ENCODE measurements around the gene PANK4. TPM values are rescaled to one million over a fixed set of nuclear protein-coding genes. Genes with fewer than 3 reads are reported as not detected.

PANK4 gene
- total and polyA plus RNA-seq, 9 of the 15 experiments (the other 6 are each of a cell fraction or from before 2014, with no cell fraction given) = 0.93 to 55.6 (median 31.5) TPM

DNA sequence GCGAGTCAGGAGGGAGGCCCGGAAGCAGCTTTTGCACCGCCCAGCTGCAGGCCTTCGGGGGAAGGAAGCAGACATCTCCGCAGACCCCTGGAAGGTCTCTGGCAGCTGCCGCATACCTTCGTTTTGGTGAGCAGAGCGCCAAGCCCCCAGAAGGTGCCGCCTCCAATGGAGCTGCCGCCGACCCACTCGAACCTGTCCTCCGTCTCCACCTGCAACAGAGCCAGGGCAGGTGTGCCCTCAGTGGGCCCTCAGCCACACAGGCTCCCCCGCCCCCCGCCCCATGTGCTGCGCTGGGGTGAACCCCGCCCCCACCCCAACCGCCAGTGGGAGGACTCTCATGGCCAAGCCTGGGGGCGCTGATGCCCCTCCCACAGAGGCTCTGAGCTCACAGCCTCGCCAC lies 6.2 kb downstream of the PANK4 start:
- peaks cover 32% of the 10 kb centered on the region for H4K20me1 ChIP-seq (replicated peaks; ENCODE audit: control insufficient read depth, insufficient read depth, low read length)
- 95% methylated on average over 12 of the region's 20 CpGs for WGBS (ENCODE audit: insufficient coverage, low coverage, missing lambda C conversion rate)
- H2AFZ ChIP-seq (ENCODE audit: low read depth, low read length) = no peak overlapping the region
- intact Hi-C loops (cut with micrococcal nuclease) = no loop called here
- no peak overlapping the region for H3K27ac ChIP-seq (ENCODE audit: extremely low read depth, low read depth, low read length)
- DNase-seq (ENCODE audit: extremely low read depth in 1 of 4, low spot score in 3 of 4) (peak in 1 of 4 experiments; percentile 49), ATAC-seq (no peak), FAIRE-seq (no peak)
- BruUV-seq (replicated peaks) = no TSS peak
- H3K4me3 ChIP-seq = no peak overlapping the region
- H3K9ac ChIP-seq (ENCODE audit: insufficient read depth in 1 of 2, low read depth in 2 of 2, low read length in 2 of 2) = peak overlapping the region in 1 of 2 experiments; percentile 10; a peak in 1 of 4 replicates
- TF ChIP-seq SMARCA4 (IDR thresholded peaks at IDR 0.05) (no peak), NFYB (IDR thresholded peaks at IDR 0.05; ENCODE audit: extremely low read depth, insufficient read length) (no peak), RBFOX2 (IDR thresholded peaks at IDR 0.05; ENCODE audit: low read depth, low read length) (peak; percentile 14; the same call in 1 of the 2 replicates)
- H3K79me2 ChIP-seq (ENCODE audit: control insufficient read depth, insufficient read depth, low read length) = peaks cover 38% of the 10 kb centered on the region
- H3K27me3 ChIP-seq (ENCODE audit: control insufficient read depth in 2 of 2, insufficient read depth in 2 of 2, low read length in 2 of 2) = no peaks in the 10 kb centered on the region
- H3K36me3 ChIP-seq (ENCODE audit: control insufficient read depth, insufficient read depth, low read length) = peaks cover 98% of the 10 kb centered on the region
- peaks cover 17 to 44% of the 10 kb centered on the region in 2 experiments; a peak in 4 of 5 replicates for H3K4me1 ChIP-seq (replicated peaks in 1 of 2; ENCODE audit: control insufficient read depth in 2 of 2, insufficient read depth in 2 of 2, low read length in 2 of 2)
- ChIA-PET POLR2A (interaction anchor here (0.6 to 1.3 kb wide), 2 partner anchors 10 to 513 kb away, joined by 3 to 5 read pairs; no protein-coding TSS in a partner anchor), CTCF (ENCODE audit: low intra/inter-chr PET ratio) (no interaction called here)
- no peak overlapping the region for H3K4me2 ChIP-seq (ENCODE audit: insufficient read depth, low read length)
- in situ Hi-C loops (cut with MboI) = no loop called here
- H3K9me3 ChIP-seq (replicated peaks; ENCODE audit: control insufficient read depth, insufficient read depth, low read depth, low read length) = no peaks in the 10 kb centered on the region
- peaks cover 21% of the 10 kb centered on the region for H3K9me1 ChIP-seq (ENCODE audit: control insufficient read depth, insufficient read depth, low read length)

DNA sequence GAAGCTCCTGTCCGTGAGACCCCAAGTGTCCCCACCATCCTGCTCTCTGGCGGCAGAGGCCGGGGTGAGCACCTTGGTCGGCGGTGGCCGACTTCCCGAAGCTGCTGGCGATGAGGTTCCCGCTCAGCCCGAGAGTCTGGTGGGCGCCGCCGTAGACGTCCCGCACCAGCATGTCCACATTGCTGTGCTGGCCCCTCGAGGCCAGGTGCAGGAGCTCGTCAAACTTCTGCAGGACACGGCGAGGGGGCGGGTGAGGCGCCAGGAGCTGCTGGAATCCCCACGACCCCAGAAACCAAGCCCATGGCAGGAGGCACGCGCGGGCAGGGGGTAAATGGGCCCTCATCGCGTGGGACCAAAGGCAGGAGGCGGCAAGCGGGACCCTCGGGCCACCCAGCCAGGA lies 6.7 kb downstream of the PANK4 start:
- no peak overlapping the region for H3K27ac ChIP-seq (ENCODE audit: extremely low read depth, low read depth, low read length)
- H3K9ac ChIP-seq (ENCODE audit: insufficient read depth in 1 of 2, low read depth in 2 of 2, low read length in 2 of 2) = no peak overlapping the region
- no TSS peak for BruUV-seq (replicated peaks)
- in situ Hi-C loops (cut with MboI) (no loop called here), intact Hi-C loops (cut with micrococcal nuclease) (no loop called here)
- H3K36me3 ChIP-seq (ENCODE audit: control insufficient read depth, insufficient read depth, low read length) = peaks cover 99% of the 10 kb centered on the region
- ChIA-PET CTCF (ENCODE audit: low intra/inter-chr PET ratio) (no interaction called here), POLR2A (interaction anchor here (0.6 to 1.3 kb wide), 2 partner anchors 10 to 513 kb away, joined by 3 to 5 read pairs; no protein-coding TSS in a partner anchor)
- peaks cover 12 to 40% of the 10 kb centered on the region in 2 experiments; a peak in 4 of 5 replicates for H3K4me1 ChIP-seq (replicated peaks in 1 of 2; ENCODE audit: control insufficient read depth in 2 of 2, insufficient read depth in 2 of 2, low read length in 2 of 2)
- peaks cover 33% of the 10 kb centered on the region for H3K79me2 ChIP-seq (ENCODE audit: control insufficient read depth, insufficient read depth, low read length)
- H2AFZ ChIP-seq (ENCODE audit: low read depth, low read length) = no peak overlapping the region
- H4K20me1 ChIP-seq (replicated peaks; ENCODE audit: control insufficient read depth, insufficient read depth, low read length) = peaks cover 27% of the 10 kb centered on the region
- no peak overlapping the region for H3K4me3 ChIP-seq
- FAIRE-seq (no peak), DNase-seq (ENCODE audit: extremely low read depth in 1 of 4, low spot score in 3 of 4) (no peak), ATAC-seq (no peak)
- TF ChIP-seq ZNF668 (CRISPR knock-in tag; IDR thresholded peaks at IDR 0.05) (no peak), BHLHE40 (IDR thresholded peaks at IDR 0.05; ENCODE audit: low read length) (no peak), CHD2 (IDR thresholded peaks at IDR 0.05; ENCODE audit: low read depth, low read length) (no peak), POLR2G (IDR thresholded peaks at IDR 0.05; ENCODE audit: low read depth, low read length) (peak; percentile 53), RBFOX2 (IDR thresholded peaks at IDR 0.05; ENCODE audit: low read depth, low read length) (peak; percentile 55), RBM25 (IDR thresholded peaks at IDR 0.05; ENCODE audit: low read depth, low read length, severe bottlenecking) (no peak)
- TF ChIP-seq, protein P1, sequence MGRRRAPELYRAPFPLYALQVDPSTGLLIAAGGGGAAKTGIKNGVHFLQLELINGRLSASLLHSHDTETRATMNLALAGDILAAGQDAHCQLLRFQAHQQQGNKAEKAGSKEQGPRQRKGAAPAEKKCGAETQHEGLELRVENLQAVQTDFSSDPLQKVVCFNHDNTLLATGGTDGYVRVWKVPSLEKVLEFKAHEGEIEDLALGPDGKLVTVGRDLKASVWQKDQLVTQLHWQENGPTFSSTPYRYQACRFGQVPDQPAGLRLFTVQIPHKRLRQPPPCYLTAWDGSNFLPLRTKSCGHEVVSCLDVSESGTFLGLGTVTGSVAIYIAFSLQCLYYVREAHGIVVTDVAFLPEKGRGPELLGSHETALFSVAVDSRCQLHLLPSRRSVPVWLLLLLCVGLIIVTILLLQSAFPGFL (CRISPR knock-in tag; IDR thresholded peaks at IDR 0.05) = no peak
- 94% methylated on average over 19 of the region's 30 CpGs for WGBS (ENCODE audit: insufficient coverage, low coverage, missing lambda C conversion rate)
- peaks cover 16% of the 10 kb centered on the region for H3K9me1 ChIP-seq (ENCODE audit: control insufficient read depth, insufficient read depth, low read length)
- H3K4me2 ChIP-seq (ENCODE audit: insufficient read depth, low read length) = no peak overlapping the region
- H3K9me3 ChIP-seq (replicated peaks; ENCODE audit: control insufficient read depth, insufficient read depth, low read depth, low read length) = no peaks in the 10 kb centered on the region
- H3K27me3 ChIP-seq (ENCODE audit: control insufficient read depth in 2 of 2, insufficient read depth in 2 of 2, low read length in 2 of 2) = no peaks in the 10 kb centered on the region
